CMK (cell line): ENCODE measurements around the gene FBXL7.

ENCODE experiments used
- DNase-seq: peaks from one replicate; pipeline ENCODE4 v3.0.0-alpha.2; 2010; ENCODE audit warnings: low read depth

Gene FBXL7

GRCh38 chr5:15499528-15500324 is at the start of gene FBXL7:
TSS of gene FBXL7 (plus strand) at chr5:15500180.
- no peak for DNase-seq

- DNase-seq, result no peak
Observed at GRCh38 chr5:15450473-15450872, 49.5 kb upstream of the FBXL7 start.

- no peak for DNase-seq
Observed at GRCh38 chr5:15450949-15451348, 49.0 kb upstream of the FBXL7 start.

- DNase-seq, result no peak
Observed at GRCh38 chr5:15452030-15452429, 48.0 kb upstream of the FBXL7 start.

- DNase-seq, result no peak
Observed at GRCh38 chr5:15452781-15453180, 47.2 kb upstream of the FBXL7 start.

- no peak for DNase-seq
Observed at GRCh38 chr5:15459200-15459599, 40.8 kb upstream of the FBXL7 start.

GRCh38 chr5:15463231-15463980 is 36.6 kb upstream of the FBXL7 start:
- DNase-seq, result no peak

GRCh38 chr5:15472116-15472515 is 27.9 kb upstream of the FBXL7 start:
- DNase-seq, result no peak

GRCh38 chr5:15474143-15474719 is 25.7 kb upstream of the FBXL7 start:
- DNase-seq, result no peak

- no peak for DNase-seq
Observed at GRCh38 chr5:15475367-15475766, 24.6 kb upstream of the FBXL7 start.

- DNase-seq, result no peak
Observed at GRCh38 chr5:15476977-15477376, 23.0 kb upstream of the FBXL7 start.

GRCh38 chr5:15480436-15480835 is 19.5 kb upstream of the FBXL7 start:
- no peak for DNase-seq

GRCh38 chr5:15483351-15484097 is 16.5 kb upstream of the FBXL7 start:
- DNase-seq, result no peak

GRCh38 chr5:15487228-15487627 is 12.8 kb upstream of the FBXL7 start:
- no peak for DNase-seq

- no peak for DNase-seq
Observed at GRCh38 chr5:15489571-15490235, 10.3 kb upstream of the FBXL7 start.

GRCh38 chr5:15492545-15492944 is 7.4 kb upstream of the FBXL7 start:
- no peak for DNase-seq

- no peak for DNase-seq
Observed at GRCh38 chr5:15493501-15493900, 6.5 kb upstream of the FBXL7 start.

- no peak for DNase-seq
Observed at GRCh38 chr5:15495026-15495425, 5.0 kb upstream of the FBXL7 start.

GRCh38 chr5:15496886-15497285 is 3.1 kb upstream of the FBXL7 start:
- no peak for DNase-seq

- no peak for DNase-seq
Observed at GRCh38 chr5:15500325-15501001, 483 bp downstream of the FBXL7 start.

GRCh38 chr5:15501091-15501791 is 1.3 kb downstream of the FBXL7 start:
- no peak for DNase-seq
